HepG2 (cell line): ENCODE measurements around the gene C4BPA. TPM values are rescaled to one million over a fixed set of nuclear protein-coding genes. Genes with fewer than 3 reads are reported as not detected.
A peak's percentile ranks its signal among the peaks of the same experiment; 100 is the strongest.

Experiments
- CREM ChIP-seq, 2 experiments: sonication (generic) in 1 of 2; formaldehyde crosslinking in 1 of 2; IDR thresholded peaks; 2 replicates each; pipeline versions ENCODE4 v1.4.0 to v1.6.1; 2016 to 2020; ENCODE audit warnings: antibody characterized with exemption in 1 of 2, mild to moderate bottlenecking in 1 of 2, missing genetic modification reagents in 1 of 2
- FOXA3 ChIP-seq: IDR thresholded peaks from 2 replicates; pipeline ENCODE4 v1.6.1; 2016; ENCODE audit warnings: missing genetic modification reagents, missing compliant biosample characterization
- KLF11 ChIP-seq: IDR thresholded peaks from 2 replicates; pipeline ENCODE4 v1.6.1; 2016; ENCODE audit warnings: missing compliant biosample characterization
- KLF13 ChIP-seq: sonication (generic); formaldehyde crosslinking; IDR thresholded peaks from 2 replicates; pipeline ENCODE4 v1.4.0; 2020; ENCODE audit warnings: mild to moderate bottlenecking, missing genetic modification reagents
- NFIB ChIP-seq: sonication (generic); formaldehyde crosslinking; IDR thresholded peaks from 2 replicates; pipeline ENCODE4 v1.9.0; 2021; ENCODE audit warnings: missing genetic modification reagents, mild to moderate bottlenecking, borderline replicate concordance
- PAWR ChIP-seq: sonication (generic); formaldehyde crosslinking; IDR thresholded peaks from 2 replicates; pipeline ENCODE4 v1.4.0; 2020; ENCODE audit warnings: missing genetic modification reagents, mild to moderate bottlenecking, borderline replicate concordance
- POLR2A ChIP-seq, 2 experiments: IDR thresholded peaks; 2 replicates each; pipeline ENCODE4 v1.6.1; 2011; ENCODE audit warnings: low read depth in 2 of 2, low read length in 2 of 2, mild to moderate bottlenecking in 1 of 2, moderate library complexity in 1 of 2; ENCODE audit not compliant: insufficient read depth in 1 of 2
- RARG ChIP-seq: sonication (generic); formaldehyde crosslinking; IDR thresholded peaks from 2 replicates; pipeline ENCODE4 v1.4.0; 2020; ENCODE audit warnings: low read depth, mild to moderate bottlenecking, missing genetic modification reagents
- RNF2 ChIP-seq: fragments of 450-650 bp; conservative IDR thresholded peaks from 2 replicates; pipeline ENCODE4 v1.6.1; 2016; ENCODE audit warnings: low read depth
- SMAD9 ChIP-seq: sonication (generic); formaldehyde crosslinking; IDR thresholded peaks from 2 replicates; pipeline ENCODE4 v1.5.1; 2020; ENCODE audit warnings: mild to moderate bottlenecking, missing genetic modification reagents
- SSRP1 ChIP-seq: IDR thresholded peaks from 2 replicates; pipeline ENCODE4 v1.6.1; 2016; ENCODE audit warnings: control low read depth
- ZNF530 ChIP-seq: sonication (generic); formaldehyde crosslinking; IDR thresholded peaks from 2 replicates; pipeline ENCODE4 v1.5.0; 2020; ENCODE audit warnings: low read depth, mild to moderate bottlenecking, missing genetic modification reagents
- ZNF746 ChIP-seq: sonication (generic); formaldehyde crosslinking; IDR thresholded peaks from 2 replicates; pipeline ENCODE4 v1.8.0; 2022; ENCODE audit warnings: mild to moderate bottlenecking, missing genetic modification reagents
- polyA plus RNA-seq, 8 experiments: library from polyadenylated mRNA; depleted of rRNA in 3 of 8; stranded (reverse) in 7 of 8; unstranded in 1 of 8; fragments of >200 nt; fragmentation: Illumina TruSeq in 4 of 8; extraction: Trizol in 4 of 8; gene quantifications; 2 replicates each; pipeline versions ENCODE4 v1.2.1 to v1.2.3, GENCODE V29; 2011 to 2016; ENCODE audit warnings: low read depth in 4 of 8, missing spikeins in 1 of 8, mixed read lengths in 1 of 8; ENCODE audit not compliant: insufficient read depth in 1 of 8
- total RNA-seq, 5 experiments: library from RNA; depleted of rRNA; stranded (reverse); fragments of >200 nt; fragmentation: Illumina TruSeq; extraction: Trizol; gene quantifications; 2 replicates each; pipeline ENCODE4 v1.2.3, GENCODE V29; 2016; ENCODE audit warnings: low read depth in 1 of 5
- TF ChIP-seq, protein P1 (sequence below): sonication (generic); formaldehyde crosslinking; IDR thresholded peaks from 2 replicates; pipeline ENCODE4 v1.4.0; 2020; ENCODE audit warnings: missing genetic modification reagents
- TF ChIP-seq, protein P2 (sequence below): sonication (generic); formaldehyde crosslinking; IDR thresholded peaks from 2 replicates; pipeline ENCODE4 v1.8.0; 2022; ENCODE audit warnings: mild to moderate bottlenecking, missing genetic modification reagents; ENCODE audit not compliant: insufficient replicate concordance
- TF ChIP-seq, protein P3 (sequence below): sonication (generic); formaldehyde crosslinking; IDR thresholded peaks from 2 replicates; pipeline ENCODE4 v1.5.0; 2020; ENCODE audit warnings: mild to moderate bottlenecking, missing genetic modification reagents
- TF ChIP-seq, protein P4 (sequence below): sonication (generic); formaldehyde crosslinking; IDR thresholded peaks from 2 replicates; pipeline ENCODE4 v1.8.0; 2022; ENCODE audit warnings: mild to moderate bottlenecking, missing genetic modification reagents
- TF ChIP-seq, protein P5 (sequence below): sonication (generic); formaldehyde crosslinking; IDR thresholded peaks from 2 replicates; pipeline ENCODE4 v1.5.0; 2020; ENCODE audit warnings: mild to moderate bottlenecking, missing genetic modification reagents
- TF ChIP-seq, protein P6 (sequence below): sonication (generic); formaldehyde crosslinking; conservative IDR thresholded peaks from 2 replicates; pipeline ENCODE4 v1.8.0; 2022; ENCODE audit warnings: missing genetic modification reagents

C4BPA gene
- total and polyA plus RNA-seq, 2 of the 13 experiments (the other 11 are each of a cell fraction or from before 2014, with no cell fraction given), result 32.1 to 60.1 TPM

DNA sequence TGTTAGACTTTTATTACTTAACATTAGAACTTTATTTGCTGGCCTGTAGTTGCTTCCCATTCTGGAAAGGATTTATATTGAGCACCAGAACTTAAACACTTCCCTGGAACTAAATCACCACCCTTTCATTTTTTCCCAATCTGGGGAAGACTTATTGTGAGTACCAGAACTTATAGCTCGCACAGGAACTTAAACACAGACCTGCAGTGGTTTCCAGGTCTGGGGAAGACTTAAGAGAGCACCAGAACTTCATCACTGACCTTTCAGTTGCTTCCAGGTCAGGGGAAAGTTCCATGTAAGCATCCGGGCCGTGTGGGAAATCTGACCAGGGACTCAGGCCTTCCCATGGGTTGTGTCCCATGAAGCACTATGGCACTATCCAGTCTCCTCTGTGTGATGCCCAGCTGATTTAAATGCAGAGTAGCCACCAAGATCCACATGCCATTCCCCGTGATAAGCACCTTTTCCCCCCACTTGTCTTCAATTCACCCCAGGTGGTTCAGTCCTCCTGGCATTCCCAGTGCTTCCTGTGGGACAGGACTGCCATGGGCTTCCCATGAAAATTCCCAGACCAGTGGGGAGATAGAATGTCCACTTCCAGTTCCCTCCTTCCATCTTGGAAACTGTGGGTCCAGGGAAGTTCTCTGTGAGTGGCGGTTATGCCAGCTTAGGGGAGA lies 48.9 kb downstream of the C4BPA start (continued):
- TF ChIP-seq, protein P1, sequence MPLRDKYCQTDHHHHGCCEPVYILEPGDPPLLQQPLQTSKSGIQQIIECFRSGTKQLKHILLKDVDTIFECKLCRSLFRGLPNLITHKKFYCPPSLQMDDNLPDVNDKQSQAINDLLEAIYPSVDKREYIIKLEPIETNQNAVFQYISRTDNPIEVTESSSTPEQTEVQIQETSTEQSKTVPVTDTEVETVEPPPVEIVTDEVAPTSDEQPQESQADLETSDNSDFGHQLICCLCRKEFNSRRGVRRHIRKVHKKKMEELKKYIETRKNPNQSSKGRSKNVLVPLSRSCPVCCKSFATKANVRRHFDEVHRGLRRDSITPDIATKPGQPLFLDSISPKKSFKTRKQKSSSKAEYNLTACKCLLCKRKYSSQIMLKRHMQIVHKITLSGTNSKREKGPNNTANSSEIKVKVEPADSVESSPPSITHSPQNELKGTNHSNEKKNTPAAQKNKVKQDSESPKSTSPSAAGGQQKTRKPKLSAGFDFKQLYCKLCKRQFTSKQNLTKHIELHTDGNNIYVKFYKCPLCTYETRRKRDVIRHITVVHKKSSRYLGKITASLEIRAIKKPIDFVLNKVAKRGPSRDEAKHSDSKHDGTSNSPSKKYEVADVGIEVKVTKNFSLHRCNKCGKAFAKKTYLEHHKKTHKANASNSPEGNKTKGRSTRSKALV (CRISPR knock-in tag), result no peak
- TF ChIP-seq ZNF530 (no peak), POLR2A (IDR thresholded peaks at IDR 0.05; ENCODE audit: insufficient read depth in 1 of 2, low read depth in 2 of 2, low read length in 2 of 2) (peak; percentile 41 to 69; a peak in 3 of 4 replicates), NFIB (CRISPR knock-in tag) (no peak), FOXA3 (peak; percentile 27; the same call in 1 of the 2 replicates), SMAD9 (CRISPR knock-in tag) (0 out of 2 replicates have a peak, but pooled peaks have one; percentile 39), KLF11 (CRISPR knock-in tag) (no peak), ZNF746 (CRISPR knock-in tag) (no peak), RARG (no peak), CREM (IDR thresholded peaks at IDR 0.05) (peak; percentile 69), CREM (CRISPR knock-in tag; IDR thresholded peaks at IDR 0.05) (no peak), PAWR (CRISPR knock-in tag) (no peak), RNF2 (peak; percentile 72), SSRP1 (CRISPR knock-in tag) (peak; percentile 61; the same call in 1 of the 2 replicates), KLF13 (0 out of 2 replicates have a peak, but pooled peaks have one; percentile 78)
- TF ChIP-seq, protein P2, sequence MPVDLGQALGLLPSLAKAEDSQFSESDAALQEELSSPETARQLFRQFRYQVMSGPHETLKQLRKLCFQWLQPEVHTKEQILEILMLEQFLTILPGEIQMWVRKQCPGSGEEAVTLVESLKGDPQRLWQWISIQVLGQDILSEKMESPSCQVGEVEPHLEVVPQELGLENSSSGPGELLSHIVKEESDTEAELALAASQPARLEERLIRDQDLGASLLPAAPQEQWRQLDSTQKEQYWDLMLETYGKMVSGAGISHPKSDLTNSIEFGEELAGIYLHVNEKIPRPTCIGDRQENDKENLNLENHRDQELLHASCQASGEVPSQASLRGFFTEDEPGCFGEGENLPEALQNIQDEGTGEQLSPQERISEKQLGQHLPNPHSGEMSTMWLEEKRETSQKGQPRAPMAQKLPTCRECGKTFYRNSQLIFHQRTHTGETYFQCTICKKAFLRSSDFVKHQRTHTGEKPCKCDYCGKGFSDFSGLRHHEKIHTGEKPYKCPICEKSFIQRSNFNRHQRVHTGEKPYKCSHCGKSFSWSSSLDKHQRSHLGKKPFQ, result no peak
- TF ChIP-seq, protein P3, sequence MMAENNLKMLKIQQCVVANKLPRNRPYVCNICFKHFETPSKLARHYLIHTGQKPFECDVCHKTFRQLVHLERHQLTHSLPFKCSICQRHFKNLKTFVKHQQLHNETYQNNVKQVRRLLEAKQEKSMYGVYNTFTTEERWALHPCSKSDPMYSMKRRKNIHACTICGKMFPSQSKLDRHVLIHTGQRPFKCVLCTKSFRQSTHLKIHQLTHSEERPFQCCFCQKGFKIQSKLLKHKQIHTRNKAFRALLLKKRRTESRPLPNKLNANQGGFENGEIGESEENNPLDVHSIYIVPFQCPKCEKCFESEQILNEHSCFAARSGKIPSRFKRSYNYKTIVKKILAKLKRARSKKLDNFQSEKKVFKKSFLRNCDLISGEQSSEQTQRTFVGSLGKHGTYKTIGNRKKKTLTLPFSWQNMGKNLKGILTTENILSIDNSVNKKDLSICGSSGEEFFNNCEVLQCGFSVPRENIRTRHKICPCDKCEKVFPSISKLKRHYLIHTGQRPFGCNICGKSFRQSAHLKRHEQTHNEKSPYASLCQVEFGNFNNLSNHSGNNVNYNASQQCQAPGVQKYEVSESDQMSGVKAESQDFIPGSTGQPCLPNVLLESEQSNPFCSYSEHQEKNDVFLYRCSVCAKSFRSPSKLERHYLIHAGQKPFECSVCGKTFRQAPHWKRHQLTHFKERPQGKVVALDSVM (CRISPR knock-in tag), result no peak
- TF ChIP-seq, protein P4, sequence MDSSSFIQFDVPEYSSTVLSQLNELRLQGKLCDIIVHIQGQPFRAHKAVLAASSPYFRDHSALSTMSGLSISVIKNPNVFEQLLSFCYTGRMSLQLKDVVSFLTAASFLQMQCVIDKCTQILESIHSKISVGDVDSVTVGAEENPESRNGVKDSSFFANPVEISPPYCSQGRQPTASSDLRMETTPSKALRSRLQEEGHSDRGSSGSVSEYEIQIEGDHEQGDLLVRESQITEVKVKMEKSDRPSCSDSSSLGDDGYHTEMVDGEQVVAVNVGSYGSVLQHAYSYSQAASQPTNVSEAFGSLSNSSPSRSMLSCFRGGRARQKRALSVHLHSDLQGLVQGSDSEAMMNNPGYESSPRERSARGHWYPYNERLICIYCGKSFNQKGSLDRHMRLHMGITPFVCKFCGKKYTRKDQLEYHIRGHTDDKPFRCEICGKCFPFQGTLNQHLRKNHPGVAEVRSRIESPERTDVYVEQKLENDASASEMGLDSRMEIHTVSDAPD (CRISPR knock-in tag), result no peak; the same call in 1 of the 2 replicates
- TF ChIP-seq, protein P5, sequence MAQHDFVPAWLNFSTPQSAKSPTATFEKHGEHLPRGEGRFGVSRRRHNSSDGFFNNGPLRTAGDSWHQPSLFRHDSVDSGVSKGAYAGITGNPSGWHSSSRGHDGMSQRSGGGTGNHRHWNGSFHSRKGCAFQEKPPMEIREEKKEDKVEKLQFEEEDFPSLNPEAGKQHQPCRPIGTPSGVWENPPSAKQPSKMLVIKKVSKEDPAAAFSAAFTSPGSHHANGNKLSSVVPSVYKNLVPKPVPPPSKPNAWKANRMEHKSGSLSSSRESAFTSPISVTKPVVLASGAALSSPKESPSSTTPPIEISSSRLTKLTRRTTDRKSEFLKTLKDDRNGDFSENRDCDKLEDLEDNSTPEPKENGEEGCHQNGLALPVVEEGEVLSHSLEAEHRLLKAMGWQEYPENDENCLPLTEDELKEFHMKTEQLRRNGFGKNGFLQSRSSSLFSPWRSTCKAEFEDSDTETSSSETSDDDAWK (CRISPR knock-in tag), result no peak
- TF ChIP-seq, protein P6, sequence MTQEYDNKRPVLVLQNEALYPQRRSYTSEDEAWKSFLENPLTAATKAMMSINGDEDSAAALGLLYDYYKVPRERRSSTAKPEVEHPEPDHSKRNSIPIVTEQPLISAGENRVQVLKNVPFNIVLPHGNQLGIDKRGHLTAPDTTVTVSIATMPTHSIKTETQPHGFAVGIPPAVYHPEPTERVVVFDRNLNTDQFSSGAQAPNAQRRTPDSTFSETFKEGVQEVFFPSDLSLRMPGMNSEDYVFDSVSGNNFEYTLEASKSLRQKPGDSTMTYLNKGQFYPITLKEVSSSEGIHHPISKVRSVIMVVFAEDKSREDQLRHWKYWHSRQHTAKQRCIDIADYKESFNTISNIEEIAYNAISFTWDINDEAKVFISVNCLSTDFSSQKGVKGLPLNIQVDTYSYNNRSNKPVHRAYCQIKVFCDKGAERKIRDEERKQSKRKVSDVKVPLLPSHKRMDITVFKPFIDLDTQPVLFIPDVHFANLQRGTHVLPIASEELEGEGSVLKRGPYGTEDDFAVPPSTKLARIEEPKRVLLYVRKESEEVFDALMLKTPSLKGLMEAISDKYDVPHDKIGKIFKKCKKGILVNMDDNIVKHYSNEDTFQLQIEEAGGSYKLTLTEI, result no peak
